HG03039 (cell line): ENCODE results near the gene MAN1A1.
"Not testable (repeated sequence)": the region's sequence is repeated elsewhere in the genome, so short reads cannot be mapped to it uniquely, and the experiment has no call there.

Experiments used
- ATAC-seq: cut with Tn5 transposase; IDR thresholded peaks from one replicate; pipeline ENCODE4 v1.9.1; 2021; ENCODE audit warnings: mild to moderate bottlenecking, moderate library complexity; ENCODE audit not compliant: unreplicated experiment

The MAN1A1 gene

DNA sequence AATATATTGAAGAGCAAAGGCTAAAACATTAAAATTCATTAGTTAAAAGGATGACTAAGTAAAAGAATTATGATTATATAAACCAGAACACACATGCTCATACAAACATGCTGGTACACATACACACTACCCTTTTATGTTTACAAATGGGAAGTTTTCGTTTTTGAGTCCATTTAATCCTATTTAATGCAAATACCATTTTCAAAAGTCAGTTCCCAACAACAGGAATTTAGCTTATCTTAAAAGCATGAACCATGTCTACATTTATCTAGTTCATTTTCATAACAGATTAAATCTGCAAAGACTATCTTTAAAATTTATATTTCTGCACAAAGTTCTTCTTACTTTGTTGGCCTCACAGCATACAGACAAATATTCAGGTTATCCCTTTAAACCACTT is 42.5 kb downstream of the MAN1A1 start:
- no peak for ATAC-seq

DNA sequence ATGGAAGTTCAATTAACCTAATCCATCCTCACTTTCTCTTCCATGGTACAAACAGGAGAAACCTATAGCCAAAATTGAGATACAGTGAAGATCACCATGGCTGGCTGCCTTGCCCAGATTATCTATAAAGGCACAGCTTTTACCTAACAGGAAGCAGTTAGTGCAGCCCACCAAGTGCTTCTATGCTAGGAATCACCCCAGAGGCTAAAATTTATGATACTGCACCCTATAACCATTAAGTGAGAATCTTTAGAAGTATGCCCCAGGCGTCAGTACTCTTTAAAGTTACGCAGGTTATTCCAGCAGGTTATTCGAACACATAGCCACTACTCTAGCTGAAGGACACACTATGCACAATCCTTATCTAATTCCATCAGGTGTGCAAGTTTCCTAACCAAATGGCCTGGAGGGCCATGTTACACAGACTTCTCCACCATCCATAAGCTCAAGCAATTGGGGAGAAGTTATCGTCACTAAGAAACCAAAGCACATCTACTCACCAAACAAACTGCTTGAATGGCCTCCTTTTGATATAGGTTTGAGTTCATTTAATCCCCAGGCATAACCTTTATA is 43.1 kb downstream of the MAN1A1 start:
- ATAC-seq: no peak

DNA sequence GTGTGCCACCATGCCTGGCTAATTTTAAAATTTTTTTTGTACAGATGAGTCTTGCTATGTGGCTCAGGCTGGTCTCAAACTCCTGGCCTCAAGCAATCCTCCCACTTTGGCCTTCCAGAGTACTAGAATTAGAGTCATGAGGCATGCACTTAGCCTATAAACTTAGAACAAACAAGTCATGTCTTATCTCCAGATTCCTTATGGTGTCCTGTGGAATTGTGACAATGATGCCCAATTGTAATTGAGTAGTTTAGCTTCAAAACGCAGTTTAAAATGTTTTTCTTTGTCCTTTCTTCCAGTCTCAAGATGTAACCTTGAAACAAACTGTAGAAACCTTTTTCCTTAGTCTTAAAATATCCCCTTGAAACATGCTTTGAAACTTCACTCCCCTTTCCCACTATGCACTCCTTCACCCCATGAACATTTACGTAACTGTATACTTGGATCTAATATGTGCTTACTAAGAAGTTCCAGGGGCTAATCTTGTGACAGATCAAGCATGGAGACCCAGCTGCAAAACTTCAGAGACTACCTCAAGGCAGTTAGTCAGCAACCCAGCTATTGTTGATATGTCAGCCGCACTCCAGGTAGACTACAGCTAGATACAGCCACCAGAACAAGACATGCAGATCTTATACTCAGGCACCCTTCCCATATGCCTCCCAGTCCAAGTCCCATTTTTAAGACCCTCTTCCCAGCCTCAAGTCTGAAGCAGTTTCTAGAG is 46.2 kb downstream of the MAN1A1 start:
- no peak for ATAC-seq

DNA sequence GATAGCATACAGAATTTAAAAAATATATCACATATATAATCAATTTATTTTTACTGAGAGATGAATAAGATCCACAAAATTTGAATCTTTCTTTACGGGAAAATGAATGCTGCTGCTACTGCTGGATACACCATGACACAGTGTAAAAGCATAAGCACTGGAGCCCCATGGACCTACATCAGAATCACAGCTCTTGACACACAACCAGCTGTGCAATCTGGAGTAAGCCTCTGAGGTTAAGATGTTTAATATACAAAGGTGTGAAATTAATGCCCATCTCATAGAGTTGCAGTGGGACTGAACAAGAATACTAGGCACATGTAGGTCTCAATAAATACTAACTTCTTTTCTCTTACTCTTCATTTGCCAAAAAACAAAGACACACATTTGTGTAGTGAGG is 48.1 kb downstream of the MAN1A1 start:
- no peak for ATAC-seq

DNA sequence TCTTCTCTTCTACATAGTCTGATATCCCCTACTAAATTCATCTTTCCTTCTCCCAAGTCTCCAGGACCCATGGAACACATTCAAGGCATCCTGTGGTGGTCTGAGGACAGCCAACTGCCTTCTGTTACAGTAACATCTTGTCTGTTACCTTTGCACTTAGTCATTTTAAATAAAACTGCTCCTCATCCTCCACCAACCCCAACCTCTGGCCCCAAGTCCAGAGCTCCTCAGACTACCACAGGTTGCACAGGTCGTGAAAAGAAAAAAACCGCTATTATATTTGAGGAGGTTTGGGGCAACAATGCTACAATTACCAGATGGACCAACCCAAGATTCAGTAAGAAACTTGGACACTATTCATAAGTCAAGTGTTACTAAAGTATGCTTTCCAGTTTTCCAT is 49.9 kb downstream of the MAN1A1 start:
- no peak for ATAC-seq

DNA sequence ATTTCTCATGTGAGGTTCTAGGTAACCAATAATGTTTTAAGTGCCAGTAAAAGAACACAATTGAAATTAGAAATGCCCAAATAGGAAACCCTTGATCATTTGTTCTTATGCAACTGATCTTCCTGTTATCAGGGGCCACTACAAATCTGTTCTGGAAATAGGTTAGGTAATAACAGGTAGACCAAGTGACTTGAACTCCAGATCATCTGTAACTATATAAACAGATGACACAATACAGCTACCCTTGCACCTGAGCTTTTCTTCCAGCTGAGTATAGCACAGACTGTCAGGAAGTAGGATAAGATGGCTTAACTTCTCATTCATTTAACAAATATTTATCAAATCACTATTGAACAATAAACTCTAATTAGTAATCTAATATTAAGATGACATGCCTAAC is 52.5 kb downstream of the MAN1A1 start:
- no peak for ATAC-seq

DNA sequence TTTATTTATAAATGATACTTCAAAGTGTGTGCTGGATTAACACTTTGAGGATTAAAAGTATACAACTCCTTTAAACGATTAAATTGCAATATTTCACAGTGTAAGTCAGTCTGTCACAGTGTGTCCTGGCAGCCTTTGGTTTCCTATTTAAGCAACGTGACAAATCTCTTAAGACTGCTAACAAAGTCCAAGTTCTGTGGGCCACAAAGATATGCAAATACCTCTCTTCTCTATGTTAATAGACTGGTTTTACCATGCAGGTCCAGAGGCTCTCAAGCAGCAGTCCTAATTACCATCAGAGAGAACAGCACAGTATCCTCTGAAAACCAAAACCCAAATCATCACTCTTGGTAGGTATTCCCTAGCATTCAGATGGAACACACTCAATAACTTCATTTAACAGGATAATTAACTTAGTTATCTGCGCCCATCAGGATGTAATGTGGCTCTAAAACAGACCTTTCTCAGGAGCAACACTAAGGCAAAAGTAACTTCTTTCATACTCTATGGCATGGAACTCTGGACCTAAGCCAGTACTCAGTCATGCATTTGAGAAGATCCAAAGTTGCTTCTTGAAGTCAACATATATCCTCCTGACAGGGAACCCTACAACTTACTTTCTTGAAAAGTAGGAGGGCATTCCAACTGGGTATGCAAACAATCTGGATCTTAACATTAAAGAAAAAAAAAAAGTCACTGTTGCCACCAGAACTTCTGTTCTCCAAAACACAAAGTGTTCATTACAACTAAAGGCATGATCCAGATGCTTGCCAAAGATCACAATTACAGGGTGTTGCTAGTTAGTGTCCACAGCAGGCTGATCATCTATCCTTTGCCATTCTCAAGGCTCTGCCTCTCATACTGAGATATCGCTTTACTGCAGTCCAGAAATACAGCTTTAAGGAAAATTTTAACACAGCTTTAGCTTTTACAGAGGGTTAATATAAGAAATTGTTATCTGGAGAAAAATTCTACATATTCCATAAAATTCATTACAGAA is 53.2 kb downstream of the MAN1A1 start:
- no peak for ATAC-seq

DNA sequence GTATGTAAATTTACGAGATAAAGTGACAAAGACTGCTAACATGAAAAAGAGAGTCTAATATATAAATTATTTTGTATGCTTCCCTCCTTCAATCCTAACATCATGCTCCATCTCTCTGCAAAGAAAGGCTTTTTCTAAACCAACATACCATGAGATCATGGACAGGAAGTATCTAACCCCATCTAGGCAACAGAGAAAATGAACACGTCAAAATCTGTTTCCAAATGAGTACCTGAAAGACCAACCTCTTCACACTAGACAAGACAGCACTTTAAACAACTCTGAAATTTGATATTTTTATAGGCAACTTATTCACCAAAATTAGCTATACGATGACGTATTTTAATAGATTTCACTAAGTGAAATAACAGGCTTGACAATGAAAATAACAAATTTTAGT is 54.6 kb downstream of the MAN1A1 start:
- ATAC-seq: peak; percentile 75

DNA sequence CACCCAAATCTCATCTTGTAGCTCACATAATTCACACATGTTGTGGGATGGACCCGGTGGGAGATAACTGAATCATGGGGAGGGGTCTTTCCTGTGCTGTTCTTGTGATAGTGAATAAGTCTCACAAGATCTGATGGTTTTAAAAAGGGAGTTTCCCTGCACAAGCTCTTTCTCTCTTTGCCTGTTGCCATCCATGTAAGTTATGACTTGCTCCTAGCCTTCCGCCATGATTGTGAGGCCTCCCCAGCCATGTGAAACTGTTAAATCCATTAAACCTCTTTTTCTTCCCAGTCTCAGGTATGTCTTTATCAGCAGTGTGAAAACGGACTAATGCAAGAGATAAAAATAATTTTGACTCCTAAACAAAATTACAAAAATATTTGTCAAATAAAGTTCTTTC is 58.5 kb downstream of the MAN1A1 start:
- not testable (repeated sequence) for ATAC-seq

DNA sequence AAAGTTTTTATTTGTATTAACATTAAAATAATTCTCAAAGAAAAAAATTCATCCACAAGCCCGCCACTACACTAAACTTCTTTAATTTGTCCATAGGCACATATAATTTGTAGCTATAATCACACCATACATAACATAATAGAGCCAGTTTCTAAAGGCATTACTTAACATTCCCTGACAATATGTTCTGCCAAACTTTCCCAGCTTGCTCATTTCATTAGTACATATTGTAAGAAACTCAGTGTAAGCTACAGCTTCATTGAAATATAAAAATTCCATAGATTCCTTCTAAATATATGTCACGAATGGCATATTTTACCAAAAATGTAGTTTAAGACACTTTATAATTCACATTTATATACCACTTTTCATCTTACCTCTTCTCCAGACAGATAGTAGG is 59.3 kb downstream of the MAN1A1 start:
- no peak for ATAC-seq

DNA sequence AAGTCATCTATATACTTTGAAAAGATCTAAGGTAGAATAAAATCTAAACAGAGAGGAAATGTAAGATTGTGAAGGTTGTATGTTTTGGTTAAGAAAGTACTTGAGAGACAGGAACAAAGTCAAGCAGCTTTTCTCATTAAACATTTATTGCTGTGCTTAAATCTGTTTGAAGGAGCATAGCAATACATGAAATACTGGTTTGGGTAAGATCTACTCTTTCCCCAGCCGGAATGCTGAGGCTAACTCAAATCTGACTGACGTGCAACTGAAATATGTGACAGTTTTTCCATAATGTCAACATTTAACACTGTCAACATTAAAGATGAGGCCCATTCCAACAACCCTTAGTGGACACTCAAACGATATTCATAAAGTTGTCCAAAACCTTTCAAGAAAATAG is 59.9 kb downstream of the MAN1A1 start:
- ATAC-seq: no peak

DNA sequence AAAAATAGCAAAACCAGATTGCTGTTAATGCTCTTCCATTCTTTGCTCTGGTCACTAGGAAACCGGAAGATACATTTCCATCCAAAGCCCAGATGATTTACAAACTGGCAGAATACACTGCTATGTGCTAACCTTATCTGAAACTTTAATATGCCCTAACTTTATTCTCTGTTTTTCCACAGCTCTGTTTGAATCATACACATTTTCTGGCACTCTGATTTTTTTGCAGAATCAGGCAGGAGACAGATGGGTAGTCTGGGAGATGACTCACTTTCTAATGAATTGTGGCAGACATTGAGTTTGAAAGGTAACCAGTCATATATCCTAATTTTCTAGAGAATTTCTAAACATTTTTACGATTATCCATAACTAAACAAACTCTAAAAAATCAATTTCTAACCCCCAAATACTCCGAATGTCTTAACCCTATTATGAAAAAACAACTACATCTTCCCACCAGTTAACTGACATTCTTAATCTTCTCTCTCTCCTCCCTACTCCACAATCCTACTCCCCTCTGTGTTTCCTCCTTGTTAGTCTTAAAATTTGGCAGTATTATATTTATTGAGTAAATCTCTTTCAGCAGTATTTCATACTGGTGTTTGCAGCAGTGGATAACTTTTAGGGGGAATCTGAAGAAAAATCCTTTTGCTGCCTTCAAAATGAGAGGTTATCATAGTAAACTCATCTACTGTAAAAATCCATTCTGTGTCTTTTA is 63.5 kb downstream of the MAN1A1 start:
- no peak for ATAC-seq

DNA sequence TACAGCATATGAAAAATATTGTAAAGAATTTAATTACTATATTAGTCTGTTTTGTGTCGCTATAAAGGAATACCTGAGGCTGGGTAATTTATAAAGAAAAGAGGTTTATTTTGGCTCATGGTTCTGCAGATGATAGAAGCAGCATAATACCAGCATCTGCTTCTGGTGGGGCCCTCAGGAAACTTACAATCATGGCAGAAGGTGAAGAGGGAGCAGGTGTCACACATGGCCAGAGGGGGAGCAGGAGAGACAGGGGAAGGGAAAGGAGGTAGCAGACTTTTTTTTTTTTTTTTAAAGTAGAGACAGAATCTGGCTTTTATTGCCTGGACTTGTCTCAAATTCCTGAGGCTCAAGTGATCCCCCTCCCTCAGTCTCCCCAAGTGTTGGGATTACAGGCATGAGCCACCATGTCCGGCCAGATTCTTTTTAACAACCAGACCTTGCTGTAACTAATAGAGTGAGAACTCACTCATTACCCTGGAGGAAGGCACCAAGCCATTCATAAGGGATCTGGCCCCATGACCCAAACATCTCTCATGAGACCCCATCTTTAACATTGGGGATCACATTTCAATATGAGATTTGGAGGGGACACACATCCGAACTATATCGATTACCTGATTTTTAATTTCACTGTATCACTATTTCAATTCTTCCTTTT is 64.6 kb downstream of the MAN1A1 start:
- ATAC-seq: no peak

DNA sequence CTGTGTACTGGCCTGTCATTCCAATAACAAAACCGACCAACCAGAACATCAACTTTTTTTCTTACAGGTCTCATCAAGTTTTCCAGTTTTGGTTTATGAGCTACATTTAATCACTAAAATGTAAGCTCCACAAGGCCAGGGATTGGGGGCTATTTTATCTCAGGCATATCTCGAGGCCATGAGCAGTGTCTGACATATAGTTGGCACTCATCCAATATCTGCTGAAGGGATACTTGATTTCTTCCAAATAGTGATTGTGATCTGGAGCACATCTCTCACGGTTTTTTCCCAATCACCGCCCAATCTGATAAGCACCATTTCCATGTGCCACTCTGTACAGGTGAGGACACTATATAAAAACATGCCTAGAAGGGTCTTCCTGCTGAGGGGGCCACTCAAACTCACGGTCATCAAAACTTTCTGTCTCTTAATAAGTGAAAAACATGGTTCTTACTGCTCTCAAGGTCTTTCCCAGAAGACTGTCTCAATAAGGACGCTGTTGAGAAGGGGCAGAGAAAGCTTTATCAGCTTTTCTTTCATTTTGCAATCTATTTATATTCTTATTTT is 65.5 kb downstream of the MAN1A1 start:
- no peak for ATAC-seq

DNA sequence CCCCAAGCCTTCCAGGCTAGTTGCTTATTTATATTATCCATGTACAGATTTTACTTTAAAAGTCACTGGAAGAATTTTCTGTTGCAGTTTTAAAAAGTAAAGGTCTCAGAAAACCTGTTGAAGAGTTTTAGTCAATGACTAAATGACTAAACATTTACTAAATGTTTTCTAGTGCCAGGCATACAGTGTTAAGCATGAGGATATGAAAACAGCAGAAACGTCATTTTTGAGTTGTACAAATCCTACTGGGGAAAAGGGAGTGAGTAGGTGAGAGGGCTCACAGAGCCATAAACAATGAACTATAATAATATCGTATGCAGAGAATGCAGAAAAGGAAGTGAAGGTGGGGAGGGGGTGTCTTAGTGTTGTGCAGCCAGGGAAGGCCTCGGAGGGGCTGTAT is 66.3 kb downstream of the MAN1A1 start:
- no peak for ATAC-seq

DNA sequence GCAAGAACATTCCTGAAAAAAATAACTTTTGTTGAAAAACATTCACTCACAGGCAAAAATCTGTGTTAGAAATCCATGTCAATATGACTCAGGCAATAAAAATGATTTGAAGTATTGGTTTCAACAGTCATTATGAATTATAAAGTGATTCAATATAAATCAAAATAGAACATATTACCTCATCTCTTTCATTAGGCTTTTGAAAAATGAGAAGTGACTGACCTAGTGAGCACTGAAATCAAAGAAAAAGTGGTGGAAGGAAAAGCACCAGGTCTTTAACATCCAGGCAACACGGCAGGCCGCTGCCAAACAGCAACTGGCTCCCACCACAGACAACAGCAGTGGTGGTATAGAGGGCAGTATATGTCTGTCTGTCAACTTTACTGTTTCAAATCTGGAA is 68.9 kb downstream of the MAN1A1 start:
- ATAC-seq: no peak

DNA sequence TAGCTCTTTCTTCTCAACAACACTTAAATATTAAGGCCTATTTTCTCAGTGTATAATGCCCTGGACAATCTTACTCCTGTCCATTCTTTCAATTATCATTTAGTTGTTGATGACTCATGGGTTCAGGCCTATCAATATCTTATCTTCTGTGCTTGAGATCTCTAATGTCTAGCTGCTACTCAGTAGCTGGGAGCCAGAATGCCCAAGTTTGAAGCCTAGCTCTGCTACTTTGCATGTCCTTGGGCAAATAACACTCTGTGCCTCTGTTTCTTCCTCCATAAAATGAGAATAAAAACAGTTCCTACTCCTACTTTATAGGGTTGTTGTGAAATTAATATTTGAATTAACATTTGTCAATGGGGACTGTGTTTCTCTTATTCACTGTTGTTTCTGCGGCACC is 69.5 kb downstream of the MAN1A1 start:
- ATAC-seq: no peak

DNA sequence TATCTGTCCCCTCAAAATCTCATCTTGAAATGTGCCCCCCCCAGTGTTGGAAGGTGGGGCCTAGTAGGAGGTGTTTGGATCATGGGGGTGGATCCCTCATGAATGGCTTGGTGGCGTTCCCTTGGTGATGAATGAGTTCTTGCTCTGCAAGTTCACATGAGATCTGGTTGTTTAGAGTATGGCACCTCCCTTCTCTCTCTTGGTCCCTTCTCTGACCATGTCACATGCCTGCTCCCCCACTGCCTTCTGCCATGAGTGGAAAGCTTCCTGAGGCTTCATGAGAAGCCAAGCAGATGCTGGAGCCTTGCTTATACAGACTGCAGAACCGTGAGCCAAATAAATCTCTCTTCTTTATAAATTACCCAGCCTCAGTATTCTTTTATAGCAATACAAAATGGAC is 70.9 kb downstream of the MAN1A1 start:
- no peak for ATAC-seq

DNA sequence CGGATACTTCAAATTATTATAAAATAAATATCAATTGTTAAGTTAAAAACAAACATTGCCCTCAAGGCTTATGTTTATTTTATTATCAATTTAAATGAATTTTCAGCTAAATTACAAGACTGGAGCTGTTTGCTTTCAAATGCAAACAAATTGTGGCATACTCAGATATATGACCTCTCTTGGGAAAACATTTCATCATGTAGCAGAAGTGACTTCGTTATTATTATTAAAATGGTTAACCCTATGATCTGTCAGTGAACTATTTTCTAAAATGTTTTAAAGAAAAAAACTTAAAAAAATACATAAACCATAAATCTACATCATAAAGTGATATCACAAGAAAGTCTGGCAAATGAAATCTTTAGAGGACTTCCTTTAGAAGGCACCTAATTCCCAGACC is 72.5 kb downstream of the MAN1A1 start:
- no peak for ATAC-seq

DNA sequence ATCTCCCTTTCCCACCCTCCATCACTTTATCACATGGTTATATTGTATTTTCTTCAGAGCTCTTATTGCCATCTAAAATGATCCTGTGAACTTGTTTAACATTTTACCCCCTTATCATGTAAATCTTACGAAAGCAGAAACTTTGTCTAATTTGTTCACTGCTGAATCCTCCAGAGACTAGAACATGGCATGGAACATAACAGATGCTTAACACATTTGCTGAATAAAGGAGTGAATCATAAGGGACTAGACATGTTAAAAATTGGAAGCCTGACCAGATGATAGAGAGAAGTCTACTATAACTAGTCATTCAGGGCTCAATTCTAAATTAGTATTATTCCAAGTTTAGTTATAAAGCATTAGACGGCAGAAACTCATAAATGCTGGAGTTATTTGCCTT is 73.3 kb downstream of the MAN1A1 start:
- ATAC-seq: no peak
